Fibroblast of lung (primary cell): Measurements from ENCODE around the gene NCOR2. TPM values are rescaled to one million over a fixed set of nuclear protein-coding genes. Genes with fewer than 3 reads are reported as not detected.

Experiments
- DNase-seq, 2 donors: peaks; one replicate each; pipeline versions ENCODE4 v3.0.0 to v3.0.0-alpha.2; 2010; ENCODE audit warnings: low read depth in 2 of 2
- H2AFZ ChIP-seq: 2 replicates; pipeline ENCODE4 v1.5.1; 2012; ENCODE audit warnings: low read length, control low read depth, inconsistent platforms
- H3K27ac ChIP-seq: 2 replicates; pipeline ENCODE4 v1.5.1; 2011; ENCODE audit warnings: low read length, control low read depth; ENCODE audit not compliant: insufficient read depth
- H3K27me3 ChIP-seq: 2 replicates; pipeline ENCODE4 v1.5.1; 2011; ENCODE audit warnings: mild to moderate bottlenecking, low read length; ENCODE audit not compliant: control insufficient read depth, insufficient read depth
- H3K36me3 ChIP-seq: 2 replicates; pipeline ENCODE4 v1.5.1; 2011; ENCODE audit warnings: low read length; ENCODE audit not compliant: control insufficient read depth, insufficient read depth
- H3K4me1 ChIP-seq: 2 replicates; pipeline ENCODE4 v1.5.1; 2011; ENCODE audit warnings: low read length; ENCODE audit not compliant: control insufficient read depth, insufficient read depth; ENCODE audit errors: extremely low read depth
- H3K4me2 ChIP-seq: 2 replicates; pipeline ENCODE4 v1.5.1; 2011; ENCODE audit warnings: low read length, control low read depth; ENCODE audit not compliant: insufficient read depth; ENCODE audit errors: extremely low read depth
- H3K4me3 ChIP-seq, 4 experiments: fragments of 200-600 bp in 1 of 4; sonication (generic) in 1 of 4; replicated peaks in 1 of 4; 2 replicates each; pipeline ENCODE4 v1.5.1; 2011 to 2016; ENCODE audit warnings: low read length in 4 of 4, low read depth in 3 of 4, mild to moderate bottlenecking in 3 of 4, control low read depth in 2 of 4, inconsistent platforms in 1 of 4, mixed read lengths in 1 of 4; ENCODE audit not compliant: insufficient read depth in 1 of 4; ENCODE audit errors: control extremely low read depth in 1 of 4
- H3K79me2 ChIP-seq: 2 replicates; pipeline ENCODE4 v1.5.1; 2012; ENCODE audit warnings: mild to moderate bottlenecking, low read length, inconsistent platforms; ENCODE audit not compliant: control insufficient read depth, insufficient read depth
- H3K9ac ChIP-seq: 2 replicates; pipeline ENCODE4 v1.5.1; 2011; ENCODE audit warnings: mild to moderate bottlenecking, low read length, control low read depth; ENCODE audit not compliant: insufficient read depth
- H3K9me3 ChIP-seq: 2 replicates; pipeline ENCODE4 v1.5.1; 2012; ENCODE audit warnings: low read depth, low read length; ENCODE audit not compliant: control insufficient read depth, insufficient read depth
- H4K20me1 ChIP-seq: 2 replicates; pipeline ENCODE4 v1.5.1; 2011; ENCODE audit warnings: low read length; ENCODE audit not compliant: control insufficient read depth, insufficient read depth; ENCODE audit errors: extremely low read depth
- EZH2 ChIP-seq: IDR thresholded peaks from 2 replicates; pipeline ENCODE4 v1.5.1; 2012; ENCODE audit warnings: low read length, control low read depth, mild to moderate bottlenecking; ENCODE audit errors: missing control alignments
- polyA plus RNA-seq, 2 donors: library from polyadenylated mRNA; depleted of rRNA in 1 of 2; stranded (reverse) in 1 of 2; unstranded in 1 of 2; fragments of >200 nt; gene quantifications; 2 replicates each; pipeline ENCODE4 v1.2.1, GENCODE V29; 2011 to 2012; ENCODE audit warnings: missing spikeins in 1 of 2
- total RNA-seq: library from RNA; depleted of rRNA; stranded (reverse); fragments of >200 nt; gene quantifications from 2 replicates; pipeline ENCODE4 v1.2.1, GENCODE V29; 2014
- TF ChIP-seq, protein P1 (sequence below), 2 donors: IDR thresholded peaks in 1 of 2; conservative IDR thresholded peaks in 1 of 2; 1 replicate in 1 of 2; 2 replicates in 1 of 2; pipeline ENCODE4 v1.5.1; 2011 to 2012; ENCODE audit warnings: low read length in 2 of 2, control low read depth in 1 of 2, inconsistent platforms in 1 of 2, low read depth in 1 of 2, mild to moderate bottlenecking in 1 of 2

NCOR2 gene
- total and polyA plus RNA-seq, 2 donors (not counting 1 experiment from before 2014, with no cell fraction given) = 6.1 to 17.2 TPM

DNA sequence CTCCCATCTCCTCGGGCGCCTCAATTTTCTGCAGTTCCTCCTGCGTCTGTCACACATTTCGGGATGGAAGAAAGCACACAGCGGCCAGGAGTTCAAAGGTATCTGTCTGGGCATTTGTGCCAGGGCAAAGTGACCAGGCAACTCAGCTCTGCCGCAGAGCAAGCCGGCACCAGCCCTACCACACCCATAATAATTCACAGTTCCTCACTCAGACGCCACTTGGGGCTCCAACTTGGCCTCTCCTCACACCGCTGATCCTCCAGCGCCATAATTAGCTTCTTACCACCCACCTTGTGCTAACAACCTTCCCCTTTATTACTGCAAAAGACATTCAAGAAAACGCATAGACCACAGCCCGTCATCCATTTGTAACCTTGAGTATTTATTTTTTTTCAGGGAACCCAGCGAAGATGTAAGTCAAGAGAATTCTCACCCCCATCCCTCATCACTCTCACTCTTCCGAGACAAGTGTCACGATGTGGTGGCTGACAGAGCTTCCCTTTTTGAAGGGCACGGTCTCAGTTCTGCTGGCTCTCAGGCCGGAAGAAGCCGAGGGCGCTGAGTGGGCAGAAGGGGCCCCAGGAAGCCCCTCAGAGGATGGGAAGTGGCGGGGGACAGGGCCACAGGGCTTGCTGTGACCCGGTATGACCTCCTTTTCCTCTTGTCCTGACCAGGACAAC, 25.2 kb upstream of the NCOR2 start:
- no peaks in the 10 kb centered on the region for H4K20me1 ChIP-seq
- TF ChIP-seq EZH2 = no peak
- TF ChIP-seq, protein P1, sequence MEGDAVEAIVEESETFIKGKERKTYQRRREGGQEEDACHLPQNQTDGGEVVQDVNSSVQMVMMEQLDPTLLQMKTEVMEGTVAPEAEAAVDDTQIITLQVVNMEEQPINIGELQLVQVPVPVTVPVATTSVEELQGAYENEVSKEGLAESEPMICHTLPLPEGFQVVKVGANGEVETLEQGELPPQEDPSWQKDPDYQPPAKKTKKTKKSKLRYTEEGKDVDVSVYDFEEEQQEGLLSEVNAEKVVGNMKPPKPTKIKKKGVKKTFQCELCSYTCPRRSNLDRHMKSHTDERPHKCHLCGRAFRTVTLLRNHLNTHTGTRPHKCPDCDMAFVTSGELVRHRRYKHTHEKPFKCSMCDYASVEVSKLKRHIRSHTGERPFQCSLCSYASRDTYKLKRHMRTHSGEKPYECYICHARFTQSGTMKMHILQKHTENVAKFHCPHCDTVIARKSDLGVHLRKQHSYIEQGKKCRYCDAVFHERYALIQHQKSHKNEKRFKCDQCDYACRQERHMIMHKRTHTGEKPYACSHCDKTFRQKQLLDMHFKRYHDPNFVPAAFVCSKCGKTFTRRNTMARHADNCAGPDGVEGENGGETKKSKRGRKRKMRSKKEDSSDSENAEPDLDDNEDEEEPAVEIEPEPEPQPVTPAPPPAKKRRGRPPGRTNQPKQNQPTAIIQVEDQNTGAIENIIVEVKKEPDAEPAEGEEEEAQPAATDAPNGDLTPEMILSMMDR (conservative IDR thresholded peaks at IDR 0.05 in 1 of 2, IDR thresholded peaks at IDR 0.05 in 1 of 2; ENCODE audit: low read depth in 1 of 2, low read length in 2 of 2) = no peak
- no peaks in the 10 kb centered on the region for H3K36me3 ChIP-seq
- peaks cover 3% of the 10 kb centered on the region for H3K4me1 ChIP-seq
- H3K9ac ChIP-seq = no peak overlapping the region
- peak in 1 of 2 donors; percentile 22 for DNase-seq
- no peaks in the 10 kb centered on the region for H3K9me3 ChIP-seq
- H2AFZ ChIP-seq = no peak overlapping the region
- no peak overlapping the region for H3K4me2 ChIP-seq
- no peak overlapping the region for H3K27ac ChIP-seq
- H3K4me3 ChIP-seq = no peak overlapping the region
- no peaks in the 10 kb centered on the region for H3K79me2 ChIP-seq
- no peaks in the 10 kb centered on the region for H3K27me3 ChIP-seq

DNA sequence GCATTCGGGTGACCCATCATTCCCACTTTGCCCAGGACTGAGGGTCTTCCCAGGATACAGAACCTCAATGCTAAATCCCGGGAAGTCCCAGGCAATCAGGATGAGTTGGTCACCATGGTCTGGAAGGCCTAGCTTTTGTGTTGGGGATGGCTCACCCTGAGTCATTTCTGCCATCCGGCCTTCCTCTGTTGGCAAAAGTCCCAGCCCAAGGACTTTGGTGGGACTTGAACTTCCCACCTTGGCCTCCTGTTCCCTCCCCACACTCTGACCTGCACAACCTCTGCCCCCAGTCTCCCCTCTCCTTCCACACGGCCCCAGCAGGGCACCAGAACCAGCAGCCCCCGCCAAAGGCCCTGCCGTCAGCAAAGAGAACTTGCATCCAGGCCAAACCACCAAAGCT, 24.6 kb upstream of the NCOR2 start:
- no peak overlapping the region for H2AFZ ChIP-seq
- DNase-seq = peak; percentile 42 to 79
- H3K27ac ChIP-seq = no peak overlapping the region
- H3K9ac ChIP-seq = no peak overlapping the region
- H3K4me2 ChIP-seq = no peak overlapping the region
- H3K36me3 ChIP-seq = no peaks in the 10 kb centered on the region
- TF ChIP-seq, protein P1 (conservative IDR thresholded peaks at IDR 0.05 in 1 of 2, IDR thresholded peaks at IDR 0.05 in 1 of 2; ENCODE audit: low read depth in 1 of 2, low read length in 2 of 2) = no peak
- no peak for TF ChIP-seq EZH2
- H3K4me1 ChIP-seq = peaks cover 3% of the 10 kb centered on the region
- H3K9me3 ChIP-seq = no peaks in the 10 kb centered on the region
- H4K20me1 ChIP-seq = no peaks in the 10 kb centered on the region
- H3K79me2 ChIP-seq = no peaks in the 10 kb centered on the region
- no peaks in the 10 kb centered on the region for H3K27me3 ChIP-seq
- H3K4me3 ChIP-seq = no peak overlapping the region

DNA sequence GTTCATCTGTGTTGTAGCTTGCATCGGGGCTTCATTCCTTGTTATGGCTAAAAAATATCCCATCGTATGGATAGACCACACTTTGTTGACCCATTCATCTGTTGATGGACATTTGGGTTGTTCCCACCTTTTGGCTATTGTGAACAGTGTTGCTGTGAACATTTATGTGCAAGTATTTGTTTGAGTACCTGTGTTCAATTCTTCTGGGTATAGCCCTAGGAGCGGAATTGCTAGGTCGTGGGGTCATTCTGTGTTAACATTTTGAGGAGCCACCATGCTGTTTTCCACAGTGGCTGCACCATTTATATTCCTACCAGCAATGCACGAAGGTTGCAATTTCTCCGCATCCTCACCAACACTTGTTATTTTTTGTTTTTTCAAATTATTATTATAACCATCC, 23.0 kb upstream of the NCOR2 start:
- TF ChIP-seq, protein P1 (conservative IDR thresholded peaks at IDR 0.05 in 1 of 2, IDR thresholded peaks at IDR 0.05 in 1 of 2; ENCODE audit: low read depth in 1 of 2, low read length in 2 of 2) = no peak
- no peak overlapping the region for H3K4me3 ChIP-seq
- H3K27ac ChIP-seq = no peak overlapping the region
- H3K9me3 ChIP-seq = no peaks in the 10 kb centered on the region
- H3K4me2 ChIP-seq = no peak overlapping the region
- H3K9ac ChIP-seq = no peak overlapping the region
- peaks cover 3% of the 10 kb centered on the region for H3K4me1 ChIP-seq
- H4K20me1 ChIP-seq = no peaks in the 10 kb centered on the region
- no peaks in the 10 kb centered on the region for H3K79me2 ChIP-seq
- H3K27me3 ChIP-seq = no peaks in the 10 kb centered on the region
- no peaks in the 10 kb centered on the region for H3K36me3 ChIP-seq
- H2AFZ ChIP-seq = no peak overlapping the region
- DNase-seq = no peak
